Measurements from ENCODE around the gene PLA2G4B. TPM values are rescaled to one million over a fixed set of nuclear protein-coding genes. Genes with fewer than 3 reads are reported as not detected.

The PLA2G4B gene
- total RNA-seq, 1 donor from 2014 or later = 2.9 TPM

DNA sequence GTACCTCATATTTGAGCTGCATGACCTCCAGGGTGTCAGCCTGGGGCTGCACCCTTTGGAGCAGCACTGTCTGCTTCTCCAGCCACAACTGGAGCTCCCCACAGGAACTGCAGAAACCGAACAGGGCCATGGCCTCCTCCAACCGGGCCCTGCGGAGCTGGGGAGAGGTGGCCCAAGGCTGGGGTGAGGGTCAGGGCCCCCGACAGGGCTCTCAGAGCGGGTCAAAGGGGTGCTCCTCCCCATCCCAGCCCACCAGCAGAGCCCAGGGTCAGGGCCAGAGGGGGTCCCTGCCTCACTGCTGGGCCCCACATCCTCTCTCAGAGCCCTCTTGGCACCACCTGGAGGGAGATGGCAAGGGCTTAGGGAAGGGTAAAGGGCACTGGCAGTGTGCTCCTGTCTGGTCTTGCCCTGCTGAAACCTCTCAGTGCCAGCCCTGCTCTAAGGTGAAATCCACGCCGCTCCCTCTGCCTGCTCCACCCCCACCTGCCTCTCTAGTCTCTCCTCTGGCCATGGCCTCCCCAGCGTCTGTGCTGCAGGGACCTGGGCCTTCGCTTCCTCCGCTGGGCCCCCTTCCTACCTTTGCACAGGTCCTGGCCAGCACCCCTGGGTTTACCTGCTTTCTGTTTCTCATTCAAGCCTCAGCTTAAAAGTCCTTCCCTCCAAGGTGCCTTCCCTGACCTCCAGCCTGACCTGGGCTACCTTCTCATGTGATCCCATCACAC is 41.7 kb downstream of the PLA2G4B start:
- Mint-ChIP-seq H3K9me3 (ENCODE audit: unreplicated experiment) (no peaks in the 10 kb centered on the region), H3K4me3 (ENCODE audit: unreplicated experiment) (peak overlapping the region; percentile 29), H3K36me3 (ENCODE audit: low read depth, unreplicated experiment) (peaks cover 18% of the 10 kb centered on the region)

DNA sequence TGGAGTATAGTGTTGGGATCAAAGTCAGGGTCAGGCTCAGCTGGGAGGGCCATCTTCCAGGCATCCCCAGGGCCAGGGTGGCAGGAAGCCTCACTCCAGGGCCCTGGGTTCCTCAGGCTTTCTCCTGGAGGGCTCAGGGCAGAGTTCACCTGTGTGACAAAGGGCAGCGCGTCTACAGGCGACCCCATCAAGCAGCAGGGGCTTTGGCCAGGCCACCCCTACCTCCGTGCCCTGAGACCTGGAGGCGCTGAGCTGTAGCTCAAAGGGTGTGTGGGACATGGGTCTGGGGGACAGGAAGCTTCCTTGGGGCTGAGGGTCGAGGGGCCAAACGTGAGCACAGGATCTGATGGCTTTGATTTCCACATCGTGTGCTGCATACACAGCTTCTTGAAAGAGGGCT is 42.4 kb downstream of the PLA2G4B start:
- Mint-ChIP-seq H3K4me1 (ENCODE audit: unreplicated experiment) (peaks cover 6% of the 10 kb centered on the region), H3K27ac (ENCODE audit: unreplicated experiment) (peak overlapping the region; percentile 65), H3K4me3 (ENCODE audit: unreplicated experiment) (no peak overlapping the region), H3K36me3 (ENCODE audit: low read depth, unreplicated experiment) (peaks cover 20% of the 10 kb centered on the region), H3K27me3 (ENCODE audit: unreplicated experiment) (peaks cover 29% of the 10 kb centered on the region), H3K9me3 (ENCODE audit: unreplicated experiment) (no peaks in the 10 kb centered on the region)
- no peak for DNase-seq (ENCODE audit: low spot score)
- TF ChIP-seq, protein P1, sequence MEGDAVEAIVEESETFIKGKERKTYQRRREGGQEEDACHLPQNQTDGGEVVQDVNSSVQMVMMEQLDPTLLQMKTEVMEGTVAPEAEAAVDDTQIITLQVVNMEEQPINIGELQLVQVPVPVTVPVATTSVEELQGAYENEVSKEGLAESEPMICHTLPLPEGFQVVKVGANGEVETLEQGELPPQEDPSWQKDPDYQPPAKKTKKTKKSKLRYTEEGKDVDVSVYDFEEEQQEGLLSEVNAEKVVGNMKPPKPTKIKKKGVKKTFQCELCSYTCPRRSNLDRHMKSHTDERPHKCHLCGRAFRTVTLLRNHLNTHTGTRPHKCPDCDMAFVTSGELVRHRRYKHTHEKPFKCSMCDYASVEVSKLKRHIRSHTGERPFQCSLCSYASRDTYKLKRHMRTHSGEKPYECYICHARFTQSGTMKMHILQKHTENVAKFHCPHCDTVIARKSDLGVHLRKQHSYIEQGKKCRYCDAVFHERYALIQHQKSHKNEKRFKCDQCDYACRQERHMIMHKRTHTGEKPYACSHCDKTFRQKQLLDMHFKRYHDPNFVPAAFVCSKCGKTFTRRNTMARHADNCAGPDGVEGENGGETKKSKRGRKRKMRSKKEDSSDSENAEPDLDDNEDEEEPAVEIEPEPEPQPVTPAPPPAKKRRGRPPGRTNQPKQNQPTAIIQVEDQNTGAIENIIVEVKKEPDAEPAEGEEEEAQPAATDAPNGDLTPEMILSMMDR (IDR thresholded peaks at IDR 0.05; ENCODE audit: unreplicated experiment) = no peak

More for the DNA sequence above, 41.7 kb downstream of the PLA2G4B start:
- DNase-seq (ENCODE audit: low spot score) = no peak
- peaks cover 27% of the 10 kb centered on the region for H3K27me3 Mint-ChIP-seq (ENCODE audit: unreplicated experiment)
- no peak overlapping the region for H3K27ac Mint-ChIP-seq (ENCODE audit: unreplicated experiment)
- TF ChIP-seq, protein P1 (IDR thresholded peaks at IDR 0.05; ENCODE audit: unreplicated experiment) = no peak
- H3K4me1 Mint-ChIP-seq (ENCODE audit: unreplicated experiment) = peaks cover 4% of the 10 kb centered on the region

DNA sequence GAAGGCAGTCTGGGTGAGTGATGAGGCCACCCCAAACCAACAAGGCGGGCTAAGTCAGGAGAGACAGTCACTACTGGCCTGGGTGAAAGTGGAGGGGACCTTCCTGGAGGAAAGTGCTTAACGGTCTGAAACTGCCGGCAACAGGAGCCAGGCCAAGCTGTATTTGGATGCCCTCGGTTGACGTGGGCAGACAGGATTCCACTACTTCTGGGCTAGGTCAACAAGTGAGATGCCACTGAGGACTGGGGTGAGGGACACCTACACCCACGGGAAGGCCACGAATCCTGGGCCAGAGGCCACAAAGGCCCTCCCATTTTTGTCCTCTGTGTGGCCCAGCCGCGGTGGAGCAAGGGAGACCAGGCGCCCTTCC is 42.9 kb downstream of the PLA2G4B start:
- Mint-ChIP-seq H3K9me3 (ENCODE audit: unreplicated experiment) (no peaks in the 10 kb centered on the region), H3K4me1 (ENCODE audit: unreplicated experiment) (peaks cover 6% of the 10 kb centered on the region), H3K36me3 (ENCODE audit: low read depth, unreplicated experiment) (peaks cover 20% of the 10 kb centered on the region), H3K27ac (ENCODE audit: unreplicated experiment) (peak overlapping the region; percentile 65), H3K4me3 (ENCODE audit: unreplicated experiment) (no peak overlapping the region), H3K27me3 (ENCODE audit: unreplicated experiment) (peaks cover 30% of the 10 kb centered on the region)
- TF ChIP-seq, protein P1 (IDR thresholded peaks at IDR 0.05; ENCODE audit: unreplicated experiment) = no peak
- DNase-seq (ENCODE audit: low spot score) = no peak

DNA sequence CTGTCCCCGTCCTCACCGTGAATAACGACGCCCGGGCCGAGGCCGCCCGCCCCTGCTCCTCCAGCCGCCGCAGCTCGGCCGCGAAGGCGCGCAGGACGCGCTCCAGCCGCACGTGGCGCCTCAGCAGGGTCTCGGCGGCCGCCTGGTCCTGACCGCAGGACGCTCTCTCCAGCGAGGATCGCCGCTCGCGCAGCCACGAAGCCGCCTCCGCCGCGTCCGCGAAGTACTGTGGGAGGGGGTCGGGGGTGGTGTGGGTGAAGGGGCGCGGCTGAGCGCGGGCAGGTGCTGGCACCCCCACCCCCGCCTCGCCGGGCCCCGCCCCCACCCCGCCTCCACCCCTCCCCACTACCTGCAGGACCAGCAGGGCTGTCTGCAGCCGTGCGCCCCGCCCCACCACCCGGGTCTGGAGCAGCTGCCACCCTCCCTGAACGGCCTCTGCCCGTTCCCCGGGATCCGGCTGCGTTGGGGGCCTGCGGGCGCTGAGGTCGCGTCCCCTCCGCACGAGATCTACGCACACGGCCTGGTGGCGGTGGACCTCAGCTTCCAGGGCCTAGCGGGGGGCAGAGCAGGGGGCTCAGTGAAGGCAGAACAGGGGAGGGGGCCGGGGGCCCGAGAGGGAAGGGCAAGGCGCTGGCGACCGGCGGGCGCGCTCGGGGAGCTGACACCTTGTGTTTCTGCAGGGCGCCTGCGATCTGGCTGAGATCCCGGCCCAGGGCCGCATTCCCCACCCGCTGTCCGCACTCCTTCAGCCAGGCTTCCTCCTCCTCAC is 43.5 kb downstream of the PLA2G4B start:
- DNase-seq (ENCODE audit: low spot score) = peak; percentile 45
- H3K27ac Mint-ChIP-seq (ENCODE audit: unreplicated experiment) = no peak overlapping the region
- H3K4me3 Mint-ChIP-seq (ENCODE audit: unreplicated experiment) = no peak overlapping the region
- peaks cover 31% of the 10 kb centered on the region for H3K27me3 Mint-ChIP-seq (ENCODE audit: unreplicated experiment)
- no peaks in the 10 kb centered on the region for H3K9me3 Mint-ChIP-seq (ENCODE audit: unreplicated experiment)
- H3K4me1 Mint-ChIP-seq (ENCODE audit: unreplicated experiment) = peaks cover 6% of the 10 kb centered on the region
- TF ChIP-seq, protein P1 (IDR thresholded peaks at IDR 0.05; ENCODE audit: unreplicated experiment) = no peak
- peaks cover 20% of the 10 kb centered on the region for H3K36me3 Mint-ChIP-seq (ENCODE audit: low read depth, unreplicated experiment)

Data from endothelial cell (in vitro differentiated cells).